Measurements from ENCODE around the gene ZSWIM3.
A peak's percentile ranks its signal among the peaks of the same experiment; 100 is the strongest.
"Not testable (repeated sequence)": the region's sequence is repeated elsewhere in the genome, so short reads cannot be mapped to it uniquely, and the experiment has no call there.

Gene ZSWIM3

GRCh38 chr20:45872626-45873025 is 15.2 kb downstream of the ZSWIM3 start:
- H3K4me1 ChIP-seq: no peaks in the 10 kb centered on the region
- H3K4me3 ChIP-seq (ENCODE audit: low read depth, low read length): no peak overlapping the region
- H3K9me3 ChIP-seq: no peaks in the 10 kb centered on the region
- H3K36me3 ChIP-seq: no peaks in the 10 kb centered on the region
- TF ChIP-seq, protein P1, sequence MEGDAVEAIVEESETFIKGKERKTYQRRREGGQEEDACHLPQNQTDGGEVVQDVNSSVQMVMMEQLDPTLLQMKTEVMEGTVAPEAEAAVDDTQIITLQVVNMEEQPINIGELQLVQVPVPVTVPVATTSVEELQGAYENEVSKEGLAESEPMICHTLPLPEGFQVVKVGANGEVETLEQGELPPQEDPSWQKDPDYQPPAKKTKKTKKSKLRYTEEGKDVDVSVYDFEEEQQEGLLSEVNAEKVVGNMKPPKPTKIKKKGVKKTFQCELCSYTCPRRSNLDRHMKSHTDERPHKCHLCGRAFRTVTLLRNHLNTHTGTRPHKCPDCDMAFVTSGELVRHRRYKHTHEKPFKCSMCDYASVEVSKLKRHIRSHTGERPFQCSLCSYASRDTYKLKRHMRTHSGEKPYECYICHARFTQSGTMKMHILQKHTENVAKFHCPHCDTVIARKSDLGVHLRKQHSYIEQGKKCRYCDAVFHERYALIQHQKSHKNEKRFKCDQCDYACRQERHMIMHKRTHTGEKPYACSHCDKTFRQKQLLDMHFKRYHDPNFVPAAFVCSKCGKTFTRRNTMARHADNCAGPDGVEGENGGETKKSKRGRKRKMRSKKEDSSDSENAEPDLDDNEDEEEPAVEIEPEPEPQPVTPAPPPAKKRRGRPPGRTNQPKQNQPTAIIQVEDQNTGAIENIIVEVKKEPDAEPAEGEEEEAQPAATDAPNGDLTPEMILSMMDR (IDR thresholded peaks at IDR 0.05; ENCODE audit: low read depth, low read length): no peak
- DNase-seq: no peak
- H3K27me3 ChIP-seq: no peaks in the 10 kb centered on the region

- TF ChIP-seq, protein P1 (IDR thresholded peaks at IDR 0.05; ENCODE audit: low read depth, low read length): no peak
- DNase-seq: no peak
- H3K36me3 ChIP-seq: no peaks in the 10 kb centered on the region
These were observed 16.1 kb downstream of the ZSWIM3 start for GRCh38 chr20:45873409-45874103.

GRCh38 chr20:45874104-45874481 is 16.7 kb downstream of the ZSWIM3 start:
- not testable (repeated sequence) for H3K4me3 ChIP-seq (ENCODE audit: low read depth, low read length); DNase-seq; H3K36me3 ChIP-seq; H3K4me1 ChIP-seq; H3K9me3 ChIP-seq; H3K27me3 ChIP-seq

More at GRCh38 chr20:45873409-45874103, 16.1 kb downstream of the ZSWIM3 start:
- Histone ChIP-seq H3K4me1 (no peaks in the 10 kb centered on the region), H3K9me3 (no peaks in the 10 kb centered on the region), H3K27me3 (no peaks in the 10 kb centered on the region), H3K4me3 (ENCODE audit: low read depth, low read length) (no peak overlapping the region)

DNA sequence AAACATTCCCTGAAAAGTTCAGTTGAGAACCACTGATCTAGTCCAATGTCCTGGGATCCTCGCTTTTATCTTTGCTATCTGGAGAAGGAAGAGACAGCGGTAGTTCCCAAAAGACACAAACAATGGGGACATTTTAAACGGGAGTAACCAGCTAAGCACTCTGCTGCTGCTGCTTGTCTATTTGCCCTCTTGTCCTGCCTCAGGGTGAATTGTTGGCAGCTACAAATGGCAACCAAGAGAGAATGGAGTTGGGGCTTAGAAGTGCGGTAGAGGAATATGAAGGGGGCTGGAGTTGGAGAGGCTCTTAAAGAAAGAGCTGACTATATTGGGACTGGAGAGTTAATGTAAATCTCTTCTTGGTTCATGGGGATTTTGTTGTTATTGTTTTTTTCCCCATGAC is 17.2 kb downstream of the ZSWIM3 start:
- Histone ChIP-seq H3K4me3 (ENCODE audit: low read depth, low read length) (no peak overlapping the region), H3K36me3 (no peaks in the 10 kb centered on the region), H3K4me1 (no peaks in the 10 kb centered on the region), H3K9me3 (no peaks in the 10 kb centered on the region), H3K27me3 (no peaks in the 10 kb centered on the region)
- DNase-seq: no peak
- TF ChIP-seq, protein P1 (IDR thresholded peaks at IDR 0.05; ENCODE audit: low read depth, low read length): no peak

GRCh38 chr20:45878076-45878761 is 20.8 kb downstream of the ZSWIM3 start:
- no peak for DNase-seq
- Histone ChIP-seq H3K4me3 (ENCODE audit: low read depth, low read length) (no peak overlapping the region), H3K9me3 (no peaks in the 10 kb centered on the region), H3K4me1 (no peaks in the 10 kb centered on the region; the same call in 1 of the 2 replicates), H3K27me3 (no peaks in the 10 kb centered on the region), H3K36me3 (peaks cover 8% of the 10 kb centered on the region)
- TF ChIP-seq, protein P1 (IDR thresholded peaks at IDR 0.05; ENCODE audit: low read depth, low read length): no peak

GRCh38 chr20:45880988-45881788 is 23.8 kb downstream of the ZSWIM3 start, which contains the start of gene ZSWIM1:
TSS of gene ZSWIM1 (plus strand) at chr20:45881227. CDS start at chr20:45882593, 1,366 bp downstream.
- TF ChIP-seq, protein P1 (IDR thresholded peaks at IDR 0.05; ENCODE audit: low read depth, low read length): no peak
- Histone ChIP-seq H3K27me3 (no peaks in the 10 kb centered on the region), H3K36me3 (peaks cover 17% of the 10 kb centered on the region), H3K4me1 (no peaks in the 10 kb centered on the region; the same call in 1 of the 2 replicates), H3K4me3 (ENCODE audit: low read depth, low read length) (peak within 1 kb of the TSS; percentile 99), H3K9me3 (no peaks in the 10 kb centered on the region)
- peak; percentile 99 for DNase-seq
